ENCODE data around the gene CTNND2. TPM values are rescaled to one million over a fixed set of nuclear protein-coding genes. Genes with fewer than 3 reads are reported as not detected.
"Not testable (repeated sequence)": the region's sequence is repeated elsewhere in the genome, so short reads cannot be mapped to it uniquely, and the experiment has no call there.

Gene CTNND2
- total RNA-seq, 1 donor from 2014 or later = 10.1 TPM

DNA sequence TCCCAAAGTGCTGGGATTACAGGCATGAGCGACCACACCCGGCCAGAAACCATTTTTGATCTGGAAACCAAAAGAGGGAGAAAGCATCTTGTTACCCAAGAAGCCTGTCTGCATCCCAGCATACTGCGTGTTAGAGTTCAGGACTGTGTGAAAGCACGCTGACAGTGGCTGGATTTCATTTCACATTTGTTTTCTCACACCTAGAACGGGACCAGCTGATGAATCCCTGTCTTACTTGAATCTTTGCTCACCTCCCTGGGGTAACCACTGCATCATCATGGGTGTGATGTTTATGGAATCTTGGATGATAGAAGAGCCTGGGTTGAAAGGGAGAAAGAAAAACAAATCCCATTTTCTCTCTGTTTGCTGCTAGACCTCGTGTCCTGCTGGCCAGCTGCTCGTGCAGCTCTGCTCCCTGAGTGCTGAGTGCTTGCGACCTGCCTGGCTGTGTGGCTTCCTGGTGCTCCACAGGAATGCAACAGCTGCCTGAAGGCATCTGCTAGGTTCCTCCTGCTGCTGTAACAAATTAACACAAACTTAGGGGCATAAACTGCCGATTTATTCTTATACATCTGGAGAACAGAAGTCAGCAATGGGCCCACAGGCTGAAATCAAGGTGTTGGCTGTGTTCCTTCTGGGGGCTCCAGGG lies 764.9 kb downstream of the CTNND2 start:
- intact Hi-C loops (cut with DNase I) = no loop called here
- DNase-seq (ENCODE audit: low spot score) = no peak
- ATAC-seq = no peak

DNA sequence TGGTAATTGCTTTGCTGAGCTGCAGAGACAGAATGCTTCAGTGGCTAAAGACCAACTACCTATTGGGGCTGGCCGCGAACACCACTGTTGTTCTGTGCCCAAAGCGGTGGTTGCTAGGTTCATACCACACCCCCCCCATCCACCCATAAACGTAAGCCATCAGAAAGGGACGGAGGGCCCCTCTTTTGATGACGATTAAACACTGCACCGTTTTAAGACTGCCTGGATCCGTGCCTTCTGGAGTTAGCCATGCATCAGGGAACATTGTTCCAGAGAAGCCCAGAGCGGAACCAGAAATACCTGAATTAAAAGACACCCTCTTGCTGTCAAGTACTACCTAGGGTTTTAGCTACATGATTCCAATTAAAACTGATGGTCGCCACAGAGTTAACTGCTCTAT lies 774.1 kb downstream of the CTNND2 start:
- intact Hi-C loops (cut with DNase I) = no loop called here

DNA sequence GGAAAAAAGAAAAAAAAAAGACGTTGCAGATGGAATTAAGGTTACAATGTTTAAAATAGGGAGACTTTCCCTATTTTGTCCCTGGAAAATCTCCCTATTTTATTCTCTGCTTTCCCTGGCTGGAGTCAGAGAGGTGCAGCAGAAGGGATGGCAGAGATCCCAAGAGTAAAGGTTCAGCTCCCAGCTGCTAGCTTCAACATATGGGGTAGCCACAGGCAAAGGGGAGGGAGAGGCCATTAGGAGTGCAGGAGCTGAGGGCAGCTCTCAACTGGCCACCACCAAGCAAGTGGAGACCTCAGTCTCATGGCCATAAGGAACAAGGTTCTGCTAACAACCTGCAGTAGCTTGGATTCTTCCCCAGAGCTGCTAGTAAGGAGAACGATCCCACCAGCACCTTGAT lies 776.2 kb downstream of the CTNND2 start:
- DNase-seq (ENCODE audit: low spot score) (no peak), ATAC-seq (no peak)
- intact Hi-C loops (cut with DNase I) = no loop called here

More for the DNA sequence above, 774.1 kb downstream of the CTNND2 start:
- DNase-seq (ENCODE audit: low spot score) (no peak), ATAC-seq (no peak)

DNA sequence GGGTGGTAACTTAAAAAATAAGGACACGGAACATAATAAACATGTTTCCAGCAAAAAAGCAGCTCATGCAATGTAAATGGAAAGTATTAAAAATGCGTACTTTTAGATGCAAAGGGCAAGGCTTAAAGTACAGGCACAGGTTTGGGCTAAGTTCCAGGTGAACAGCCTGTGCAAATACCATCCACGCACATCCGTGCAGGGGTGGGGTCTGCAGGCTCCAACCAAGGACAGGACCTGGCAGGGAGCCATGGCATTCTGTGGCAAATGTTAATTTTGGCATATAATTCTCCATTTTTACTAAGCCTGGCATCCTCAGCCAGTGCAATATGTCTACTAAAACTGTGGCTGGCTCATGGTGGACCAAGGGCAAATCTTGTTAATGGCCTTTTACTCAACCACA lies 777.4 kb downstream of the CTNND2 start:
- intact Hi-C loops (cut with DNase I) = no loop called here

DNA sequence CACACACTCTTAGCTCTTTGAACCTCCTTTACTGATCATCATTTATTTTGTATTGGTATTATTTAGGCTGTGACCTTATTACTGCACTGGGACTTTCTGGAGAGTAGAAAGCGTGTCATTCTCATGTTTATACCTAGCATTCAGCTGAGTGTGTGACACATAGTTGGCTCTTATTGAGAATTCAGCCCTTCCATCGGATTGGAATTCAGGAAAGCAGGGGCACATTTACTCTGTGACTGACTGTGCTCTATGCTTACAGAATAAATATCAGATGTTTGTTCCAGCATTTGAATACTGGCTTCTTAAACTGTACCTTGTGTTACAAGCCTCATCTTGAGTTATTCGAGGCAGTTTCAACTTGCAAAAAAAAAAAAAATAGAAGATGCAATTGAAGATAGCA lies 782.4 kb downstream of the CTNND2 start:
- DNase-seq (ENCODE audit: low spot score) = no peak
- intact Hi-C loops (cut with DNase I) = no loop called here
- no peak for ATAC-seq

More for the DNA sequence above, 777.4 kb downstream of the CTNND2 start:
- no peak for ATAC-seq
- DNase-seq (ENCODE audit: low spot score) = no peak

DNA sequence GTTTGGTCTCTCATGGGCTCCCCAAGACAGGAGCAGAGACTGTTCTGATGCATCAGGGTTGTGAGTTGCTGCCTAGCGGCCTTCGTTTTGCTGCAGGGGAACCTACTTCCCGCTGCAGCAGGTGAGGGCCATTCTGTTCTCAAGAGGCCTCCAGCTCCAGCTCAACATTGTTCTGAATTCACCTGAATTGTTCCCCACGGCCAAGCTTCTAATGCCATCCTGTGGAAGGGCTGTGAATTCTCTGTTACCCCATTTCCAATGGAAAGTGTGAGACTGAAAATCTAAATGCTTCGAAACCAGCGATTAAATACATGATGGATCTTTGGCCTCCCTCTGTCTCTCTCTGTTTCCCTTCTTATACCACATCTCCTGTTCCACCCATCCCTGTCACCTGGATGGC lies 794.1 kb downstream of the CTNND2 start:
- ATAC-seq (no peak), DNase-seq (ENCODE audit: low spot score) (no peak)
- intact Hi-C loops (cut with DNase I) = no loop called here

DNA sequence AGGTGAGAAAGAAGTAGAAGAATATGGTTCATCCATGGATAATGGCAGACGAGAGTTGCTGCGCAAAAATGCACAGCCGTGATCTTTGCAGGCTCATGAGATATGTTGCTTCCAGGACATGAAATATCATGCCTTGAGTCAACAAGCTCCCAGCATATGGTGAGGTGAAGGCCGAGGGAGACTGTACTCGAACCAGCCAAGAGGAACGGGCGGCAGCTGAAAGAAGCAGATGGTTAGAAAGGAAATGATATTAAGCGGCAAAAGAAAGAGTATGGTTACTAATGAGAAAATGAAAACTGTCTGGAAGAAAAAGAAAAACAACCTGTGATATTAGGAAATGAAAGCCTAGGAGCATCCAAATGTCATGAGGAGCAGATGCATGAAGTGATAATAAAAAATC lies 798.5 kb downstream of the CTNND2 start:
- ATAC-seq = no peak
- intact Hi-C loops (cut with DNase I) = no loop called here
- DNase-seq (ENCODE audit: low spot score) = no peak

DNA sequence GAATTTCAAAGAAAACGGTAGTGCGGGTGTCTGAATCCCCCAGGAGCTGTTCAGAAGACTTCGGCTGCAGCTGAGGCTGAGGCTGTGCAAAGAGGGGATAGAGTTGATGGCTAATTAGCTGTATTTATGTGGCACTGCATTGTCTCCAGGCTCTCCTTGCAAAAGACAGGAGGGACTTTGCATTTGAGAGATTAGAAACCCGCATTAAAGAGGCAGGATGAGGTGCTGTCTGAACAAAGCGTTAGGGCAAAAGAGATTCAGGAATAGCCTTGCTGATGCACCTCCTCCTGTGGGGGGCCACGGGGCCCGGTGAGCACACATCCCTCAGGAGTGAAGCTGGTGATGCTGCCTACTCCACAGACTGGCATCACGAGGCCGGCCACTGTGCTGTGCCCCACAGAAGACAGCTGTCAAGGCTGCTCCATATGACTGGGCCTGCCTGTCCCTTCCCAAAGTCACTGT lies 799.6 kb downstream of the CTNND2 start:
- intact Hi-C loops (cut with DNase I) = no loop called here
- ATAC-seq (no peak), DNase-seq (ENCODE audit: low spot score) (no peak)

DNA sequence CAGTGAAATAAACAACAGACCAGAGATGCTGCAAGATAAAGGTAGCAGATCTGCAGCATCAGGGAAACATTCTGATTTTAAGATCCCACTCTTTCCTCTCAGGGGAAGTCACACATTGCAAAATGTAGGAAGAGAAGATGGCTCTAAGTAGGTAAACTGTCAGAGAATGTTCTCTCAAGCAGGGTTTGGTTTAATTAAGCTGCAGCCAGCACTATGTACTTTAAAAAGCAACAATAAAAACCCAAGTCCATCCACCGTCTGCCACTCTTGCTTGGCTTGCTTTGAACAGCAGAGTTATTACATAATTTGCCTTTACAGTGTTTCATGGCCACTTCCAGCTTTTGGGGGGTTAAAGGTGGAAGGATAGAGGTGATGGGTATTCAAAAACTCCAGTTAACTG lies 800.0 kb downstream of the CTNND2 start:
- ATAC-seq (no peak), DNase-seq (ENCODE audit: low spot score) (no peak)
- intact Hi-C loops (cut with DNase I) = no loop called here

DNA sequence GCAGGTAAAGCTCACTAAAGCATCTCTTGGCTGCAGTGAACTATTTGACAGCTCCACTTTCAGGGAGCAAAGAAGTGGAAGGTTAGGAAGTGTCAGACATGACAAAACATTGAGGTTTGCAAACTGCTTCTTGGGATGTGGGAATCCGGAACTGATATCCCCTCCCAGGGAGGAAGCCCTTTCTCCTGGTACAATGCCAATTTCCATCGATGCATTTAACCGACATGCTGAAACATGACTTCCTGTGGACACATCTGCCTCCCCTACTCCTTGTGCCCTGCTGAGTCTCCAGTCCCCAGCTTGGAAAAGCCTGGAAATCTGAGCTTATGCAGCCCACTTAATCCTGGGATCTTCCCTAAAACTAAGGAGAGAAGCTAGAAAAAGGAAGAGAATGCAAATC lies 820.1 kb downstream of the CTNND2 start:
- intact Hi-C loops (cut with DNase I) = no loop called here
- no peak for DNase-seq (ENCODE audit: low spot score)
- ATAC-seq = no peak

DNA sequence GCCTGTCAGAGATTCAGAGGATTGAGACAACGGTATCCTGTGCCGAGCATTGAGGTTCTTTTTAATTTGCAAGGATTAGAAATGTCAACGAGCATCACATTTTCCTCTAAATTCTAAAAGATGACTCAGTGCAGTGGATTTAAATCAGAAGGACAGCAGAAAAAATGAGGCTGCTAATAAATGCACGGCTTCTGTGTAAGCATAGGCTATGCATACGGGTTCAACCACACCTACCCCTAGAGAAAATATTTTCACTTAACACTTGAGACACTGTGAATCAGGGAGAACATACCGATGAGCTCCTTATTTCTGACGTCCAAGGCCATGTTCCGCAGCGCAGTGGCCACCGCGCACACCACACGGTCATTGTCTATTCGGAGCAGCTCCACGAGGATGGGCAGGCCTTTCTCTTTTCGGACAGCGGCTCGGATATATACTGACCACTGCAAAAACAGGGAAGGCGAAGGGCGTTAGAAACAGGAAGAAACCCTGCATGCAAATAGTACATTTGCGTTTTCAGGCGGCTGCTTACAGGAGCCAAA lies 821.8 kb downstream of the CTNND2 start:
- ATAC-seq (no peak), DNase-seq (ENCODE audit: low spot score) (no peak)
- intact Hi-C loops (cut with DNase I) = no loop called here

DNA sequence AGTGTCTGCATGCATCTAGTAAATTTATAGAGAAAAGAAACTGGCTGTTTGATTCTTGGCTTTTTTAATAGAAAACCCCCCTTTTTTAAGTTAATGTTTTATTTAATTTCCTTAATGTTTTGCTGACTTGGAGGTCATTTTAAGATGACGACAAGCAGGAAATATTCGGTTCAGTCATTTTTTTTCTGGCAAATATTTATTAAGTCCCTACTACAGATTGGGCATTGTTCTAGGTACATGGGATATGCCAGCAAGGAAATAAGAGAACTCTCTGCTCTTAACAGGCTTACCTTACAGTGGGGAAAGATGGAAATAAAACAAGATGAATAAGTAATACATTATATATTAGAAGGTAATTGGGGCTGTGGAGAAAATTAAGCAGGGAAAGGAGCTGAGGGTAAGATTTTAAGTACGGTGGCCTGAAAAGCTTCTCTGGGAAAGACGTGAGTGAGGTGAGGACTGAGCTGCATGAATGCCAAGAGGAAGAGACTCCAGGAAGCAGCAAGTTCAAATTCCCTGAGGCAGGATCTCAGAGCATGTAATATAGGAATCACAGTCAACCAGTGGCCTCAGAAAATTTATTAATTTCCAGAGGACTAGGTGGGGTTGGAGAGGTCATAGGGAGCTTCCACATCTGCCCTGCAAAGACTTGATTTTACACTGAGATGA lies 827.2 kb downstream of the CTNND2 start:
- DNase-seq (ENCODE audit: low spot score) (no peak), ATAC-seq (no peak)
- intact Hi-C loops (cut with DNase I) = no loop called here

DNA sequence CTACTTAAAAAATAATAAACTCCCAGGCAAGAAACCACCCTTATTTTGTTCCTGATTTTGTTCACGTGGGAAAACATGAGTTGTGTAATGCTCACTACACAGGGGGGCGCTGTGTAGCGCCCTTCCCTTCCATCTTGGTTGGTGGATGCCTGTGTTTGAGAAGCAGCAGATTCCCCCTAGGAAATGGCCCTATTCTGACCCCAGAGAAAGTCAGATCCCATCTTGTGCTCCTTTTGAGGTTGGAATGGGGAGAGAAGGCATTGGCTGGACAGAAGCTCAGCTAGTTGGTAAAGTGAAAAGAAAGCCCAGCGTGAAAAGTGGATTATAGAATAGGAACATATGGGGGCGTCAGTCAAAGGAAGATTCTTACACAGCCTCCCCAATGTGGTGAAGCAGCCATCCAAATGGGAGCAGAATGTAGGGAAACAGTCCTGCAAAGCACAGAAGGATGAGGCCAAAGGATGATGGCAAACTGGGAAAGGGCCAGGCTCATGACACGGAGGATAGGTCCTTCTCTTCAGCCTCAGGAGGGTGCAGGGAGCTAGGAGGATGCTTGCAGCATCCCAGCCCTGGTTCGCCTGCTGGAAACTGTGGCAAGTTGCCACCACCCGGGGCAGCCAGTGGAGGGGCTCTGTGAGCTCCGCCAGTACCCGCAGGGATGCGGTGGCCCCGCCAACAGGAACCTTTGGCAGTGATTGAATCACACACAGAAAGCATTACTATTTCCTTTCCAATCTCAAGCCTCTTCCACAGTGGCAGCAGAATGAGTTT lies 829.0 kb downstream of the CTNND2 start:
- DNase-seq (ENCODE audit: low spot score) (no peak), ATAC-seq (no peak)
- intact Hi-C loops (cut with DNase I) = no loop called here

DNA sequence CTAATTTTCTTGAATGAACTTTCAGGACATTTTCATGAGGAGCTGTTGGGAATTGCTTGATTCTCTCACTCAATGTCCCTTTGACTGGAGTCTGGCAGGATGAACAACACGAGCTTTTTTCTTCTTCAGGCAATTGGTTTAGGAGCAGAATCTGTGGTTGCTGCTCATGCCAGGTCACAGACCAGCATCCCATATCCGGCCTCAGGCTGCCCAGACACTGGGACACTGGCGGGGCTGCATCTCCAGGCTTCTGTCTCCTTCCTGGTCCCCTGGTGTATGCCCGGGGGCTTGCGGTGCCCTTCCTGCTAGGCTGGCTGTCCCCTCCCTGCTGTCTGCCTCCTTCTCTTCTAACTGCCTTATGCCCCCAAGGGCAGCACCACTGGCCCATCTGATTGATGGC lies 831.7 kb downstream of the CTNND2 start:
- DNase-seq (ENCODE audit: low spot score) (no peak), ATAC-seq (no peak)
- intact Hi-C loops (cut with DNase I) = no loop called here

DNA sequence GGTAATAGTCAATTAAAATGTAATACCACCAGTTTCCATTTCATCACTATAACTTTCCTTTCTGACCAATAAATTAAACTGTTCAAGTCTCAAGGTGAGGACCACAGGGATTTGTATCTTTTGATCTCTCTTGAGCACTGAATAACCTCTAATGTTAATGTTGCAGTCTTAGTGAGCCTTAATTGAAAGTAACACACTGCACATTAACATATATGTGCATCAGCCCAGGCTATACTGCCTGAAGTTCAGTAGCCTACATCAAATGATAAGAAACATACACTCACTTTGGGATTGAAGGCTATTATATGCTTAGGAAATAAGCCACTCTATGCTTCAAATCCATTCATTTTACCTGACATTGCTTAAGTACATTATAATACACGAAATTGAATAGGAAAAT lies 832.2 kb downstream of the CTNND2 start:
- DNase-seq (ENCODE audit: low spot score) (no peak), ATAC-seq (no peak)
- intact Hi-C loops (cut with DNase I) = no loop called here

DNA sequence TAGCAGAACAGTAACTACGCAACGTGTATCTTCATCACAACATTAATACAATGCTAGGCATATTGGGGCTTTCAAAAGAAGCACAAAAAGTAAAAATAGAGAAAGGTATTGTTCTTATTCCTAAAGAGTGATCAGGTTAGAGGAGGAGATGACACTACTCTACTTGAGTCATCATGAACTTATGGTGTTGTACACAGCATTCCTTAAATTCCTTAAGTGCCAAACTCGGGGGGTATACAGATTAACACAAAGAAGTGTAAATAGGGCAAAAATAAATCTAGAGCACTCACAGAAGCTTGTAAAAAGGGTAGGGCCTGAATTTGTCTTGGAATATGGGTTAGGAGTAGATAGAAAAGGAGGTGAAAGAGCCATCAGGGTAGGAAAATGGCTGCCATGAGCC lies 835.2 kb downstream of the CTNND2 start:
- DNase-seq (ENCODE audit: low spot score) = no peak
- no peak for ATAC-seq
- intact Hi-C loops (cut with DNase I) = no loop called here

DNA sequence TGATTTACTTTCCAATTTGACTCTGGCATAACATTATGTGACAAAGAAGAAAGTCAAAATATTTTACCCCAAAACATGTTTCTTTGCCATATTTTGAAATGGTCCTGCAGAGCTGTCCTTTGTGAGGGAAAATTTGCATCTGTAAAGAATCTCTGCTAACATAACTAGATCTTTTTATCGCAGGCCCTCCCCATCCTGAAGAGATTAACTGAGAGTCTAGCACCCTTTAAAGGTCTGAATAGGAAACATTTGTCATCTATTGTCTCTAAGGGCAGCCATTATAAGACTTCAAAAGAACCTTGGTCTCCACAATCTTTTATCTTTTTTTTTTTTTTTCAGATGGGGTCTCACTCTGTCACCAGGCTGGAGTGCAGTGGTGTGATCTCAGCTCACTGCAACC lies 838.5 kb downstream of the CTNND2 start:
- DNase-seq (ENCODE audit: low spot score); ATAC-seq; intact Hi-C loops (cut with DNase I): not testable (repeated sequence)

DNA sequence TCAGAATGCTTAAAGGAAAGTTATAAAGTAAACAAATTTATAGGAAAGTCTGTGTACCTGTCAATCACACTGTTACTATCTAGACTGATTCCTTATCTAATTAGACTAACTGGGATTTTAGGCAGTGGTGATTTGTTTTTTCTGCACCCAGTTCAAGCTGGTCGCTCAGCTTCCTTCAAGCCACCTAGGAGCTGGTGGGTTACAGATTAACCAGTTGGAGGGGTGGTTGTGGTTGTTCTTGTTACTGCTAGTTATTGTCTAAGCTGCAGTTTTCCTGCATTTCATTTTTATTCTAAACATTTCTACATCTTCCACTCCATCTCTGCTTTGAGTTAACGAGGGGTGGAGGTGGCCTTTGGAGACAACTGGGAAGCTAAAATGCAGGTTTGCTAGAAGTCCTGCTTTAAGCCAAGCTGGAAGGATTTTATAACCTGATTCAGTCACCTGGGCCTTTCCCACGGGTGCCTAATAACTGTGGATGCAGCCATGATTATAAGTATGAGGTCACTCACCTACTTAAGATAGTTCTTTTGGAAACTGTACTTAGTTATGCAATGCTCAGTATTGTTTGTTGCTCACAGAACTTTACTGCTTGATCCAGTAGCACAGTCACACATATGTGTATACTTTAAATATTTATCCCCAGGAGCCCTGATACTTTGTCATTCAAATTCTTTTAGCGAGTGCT lies 839.3 kb downstream of the CTNND2 start:
- ATAC-seq (no peak), DNase-seq (ENCODE audit: low spot score) (no peak)
- intact Hi-C loops (cut with DNase I) = no loop called here

DNA sequence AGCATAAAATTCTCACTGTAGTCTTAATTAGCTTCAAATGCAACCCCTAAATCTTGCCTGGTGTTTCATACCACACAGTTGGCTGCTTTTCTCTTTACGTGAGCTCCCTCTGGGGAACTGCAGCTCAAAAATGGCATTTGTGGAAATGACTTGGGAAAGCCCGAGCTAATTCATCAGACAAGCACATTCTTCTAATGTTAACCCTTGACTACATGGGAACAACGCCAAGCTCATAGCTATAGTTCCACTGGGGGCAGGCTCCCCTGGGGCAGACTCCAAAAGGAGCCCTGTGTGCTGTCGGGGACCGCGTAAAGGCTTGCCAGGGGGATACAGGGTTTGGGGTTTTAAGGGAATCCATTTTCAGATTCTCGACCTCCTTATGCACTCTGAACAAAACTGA lies 841.8 kb downstream of the CTNND2 start:
- DNase-seq (ENCODE audit: low spot score) (no peak), ATAC-seq (no peak)
- intact Hi-C loops (cut with DNase I) = no loop called here
